HG02840 (cell line): ENCODE measurements around the gene KCNS1.

Source experiments
- ATAC-seq: cut with Tn5 transposase; IDR thresholded peaks from one replicate; pipeline ENCODE4 v1.9.1; 2021; ENCODE audit warnings: mild to moderate bottlenecking, moderate library complexity, moderate number of reproducible peaks; ENCODE audit not compliant: unreplicated experiment, low FRiP score

The KCNS1 gene

DNA sequence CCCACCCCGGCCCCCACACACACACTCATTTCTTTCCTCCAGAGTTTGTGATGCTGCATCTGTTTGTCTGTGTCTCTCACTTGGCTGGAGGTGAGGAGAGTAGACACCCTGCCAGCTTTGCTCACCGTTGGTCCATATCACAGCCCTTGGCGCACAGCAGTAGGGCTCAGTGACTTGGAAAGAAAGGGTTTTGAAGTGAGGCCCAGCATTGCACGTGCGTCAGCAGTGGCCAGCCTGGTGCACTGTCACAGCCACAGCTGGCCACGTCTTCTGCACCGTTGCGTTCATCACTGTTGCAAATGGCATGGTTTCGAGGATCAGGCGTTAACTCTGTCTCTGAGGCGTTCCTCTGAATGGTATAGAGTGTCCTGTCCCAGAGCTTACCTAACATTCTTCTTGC, 10.4 kb upstream of the KCNS1 start:
- no peak for ATAC-seq

DNA sequence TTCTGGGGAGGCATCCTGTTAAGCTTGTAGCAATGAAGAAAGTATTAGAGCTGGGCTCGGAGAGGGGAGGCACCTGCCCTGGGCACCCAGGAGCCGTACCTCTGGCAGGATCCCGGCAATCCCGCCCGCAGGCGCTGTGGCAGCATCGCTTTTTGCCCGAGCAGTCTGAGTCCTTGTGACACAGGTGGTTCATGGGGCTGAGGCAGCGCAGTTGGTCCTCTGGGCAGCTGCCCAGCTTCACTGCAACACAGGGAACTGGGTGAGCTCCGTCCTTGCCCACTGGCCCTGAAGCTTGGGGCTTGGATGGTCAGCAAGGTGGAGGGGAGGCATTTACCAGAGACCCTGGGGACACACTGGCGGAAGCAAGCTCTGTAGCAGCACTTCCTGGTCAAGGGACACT, 9.4 kb upstream of the KCNS1 start:
- ATAC-seq = no peak

DNA sequence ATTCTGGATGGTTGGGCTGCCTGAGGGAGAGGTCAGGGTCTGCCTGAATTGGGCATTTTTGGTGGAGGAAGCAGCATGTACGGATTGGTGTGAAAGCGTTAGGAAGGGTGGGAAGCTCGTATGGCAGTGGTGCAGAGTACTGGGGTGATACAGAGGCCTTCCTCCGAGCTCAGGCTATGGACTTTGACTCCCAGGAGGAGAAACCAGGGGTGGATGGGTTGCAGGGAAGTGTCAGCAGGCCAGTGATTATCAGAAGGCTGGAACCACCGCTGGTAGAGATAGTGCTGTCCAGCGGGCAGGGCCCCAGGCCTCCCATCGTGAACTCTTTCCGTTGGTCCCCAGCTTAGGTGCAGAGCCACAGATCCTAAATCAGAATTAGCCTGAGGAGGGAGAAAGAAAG, 8.7 kb upstream of the KCNS1 start:
- no peak for ATAC-seq

DNA sequence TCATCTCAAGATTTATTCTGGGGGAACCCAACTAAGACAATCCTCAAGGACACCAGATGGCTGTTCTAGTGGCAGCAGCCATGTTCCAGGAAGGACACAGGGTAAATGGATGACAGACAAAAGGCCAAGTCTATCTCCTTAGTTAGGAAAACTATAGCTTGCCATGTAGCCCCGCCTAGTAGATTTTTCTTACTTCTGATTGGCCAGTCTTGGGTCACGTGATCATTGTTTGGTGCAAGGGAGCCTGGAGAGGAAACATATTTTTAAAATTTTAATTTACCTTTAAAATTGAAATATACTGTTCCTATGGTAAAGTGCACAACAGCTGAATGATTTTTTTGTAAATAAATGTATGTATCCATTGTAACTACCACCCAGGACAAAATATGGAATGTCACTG, 4.4 kb upstream of the KCNS1 start:
- no peak for ATAC-seq

DNA sequence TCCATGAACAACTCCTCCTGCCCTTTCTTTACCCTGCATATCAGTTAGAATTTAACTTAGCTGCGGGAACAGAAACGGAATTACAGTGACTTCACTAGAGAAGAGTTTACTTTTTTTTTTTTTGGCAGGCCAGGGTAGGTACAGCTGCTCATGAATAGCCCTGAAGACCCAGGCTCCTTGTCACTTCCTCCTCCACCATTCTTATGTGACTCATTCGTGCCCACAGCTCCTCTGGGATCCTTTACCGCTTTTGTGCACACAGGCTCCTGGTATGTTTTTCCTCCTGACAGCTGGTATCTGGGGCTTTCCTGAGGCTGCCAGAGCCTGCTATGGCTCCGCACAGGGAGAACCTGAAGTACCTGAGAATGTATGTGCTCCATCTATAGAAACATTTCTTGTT, 3.9 kb upstream of the KCNS1 start:
- ATAC-seq = no peak

DNA sequence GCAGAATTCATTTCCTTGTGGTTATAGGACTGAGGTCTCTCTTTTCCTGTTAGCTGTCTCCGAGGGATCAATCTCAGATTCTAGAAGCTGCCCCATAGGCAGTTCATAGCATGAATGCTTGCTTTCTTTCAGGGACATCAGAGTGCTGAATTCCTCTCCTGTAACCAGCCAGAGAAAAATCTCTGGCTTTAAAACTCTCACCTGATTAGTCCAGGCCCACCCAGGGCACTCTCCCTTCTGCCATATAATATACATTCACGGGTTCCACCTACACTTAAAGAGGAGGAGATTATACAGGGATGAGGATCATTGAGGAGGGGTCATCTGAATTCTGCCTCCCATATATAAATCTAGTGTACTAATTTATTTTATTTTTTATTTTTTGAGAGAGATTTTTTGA, 2.1 kb upstream of the KCNS1 start:
- ATAC-seq = no peak

DNA sequence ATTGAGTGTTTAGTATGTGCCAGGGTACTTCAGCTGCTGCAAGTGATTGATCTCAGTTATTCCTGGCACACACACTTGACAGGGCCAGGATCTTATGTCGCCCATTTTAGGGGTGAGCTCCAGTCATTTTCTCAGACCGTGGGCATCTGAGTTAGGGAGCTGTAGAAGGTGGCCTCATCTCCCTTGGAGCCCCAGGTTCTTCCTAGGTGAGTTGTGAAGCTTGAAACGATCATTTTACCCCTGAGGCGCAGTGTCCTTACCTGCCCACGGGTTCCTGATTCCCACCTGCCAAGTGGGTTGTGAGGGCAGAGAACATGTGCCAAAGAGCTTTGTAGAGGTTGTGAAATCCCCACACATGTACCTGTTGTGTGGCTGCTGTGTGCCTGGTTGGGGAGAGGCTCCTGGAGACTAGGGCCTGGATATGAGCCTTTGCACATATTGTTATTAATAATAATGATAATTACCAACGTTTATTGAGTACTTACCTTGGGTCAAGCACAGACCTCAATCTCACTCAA, 465 bp upstream of the KCNS1 start:
- no peak for ATAC-seq

DNA sequence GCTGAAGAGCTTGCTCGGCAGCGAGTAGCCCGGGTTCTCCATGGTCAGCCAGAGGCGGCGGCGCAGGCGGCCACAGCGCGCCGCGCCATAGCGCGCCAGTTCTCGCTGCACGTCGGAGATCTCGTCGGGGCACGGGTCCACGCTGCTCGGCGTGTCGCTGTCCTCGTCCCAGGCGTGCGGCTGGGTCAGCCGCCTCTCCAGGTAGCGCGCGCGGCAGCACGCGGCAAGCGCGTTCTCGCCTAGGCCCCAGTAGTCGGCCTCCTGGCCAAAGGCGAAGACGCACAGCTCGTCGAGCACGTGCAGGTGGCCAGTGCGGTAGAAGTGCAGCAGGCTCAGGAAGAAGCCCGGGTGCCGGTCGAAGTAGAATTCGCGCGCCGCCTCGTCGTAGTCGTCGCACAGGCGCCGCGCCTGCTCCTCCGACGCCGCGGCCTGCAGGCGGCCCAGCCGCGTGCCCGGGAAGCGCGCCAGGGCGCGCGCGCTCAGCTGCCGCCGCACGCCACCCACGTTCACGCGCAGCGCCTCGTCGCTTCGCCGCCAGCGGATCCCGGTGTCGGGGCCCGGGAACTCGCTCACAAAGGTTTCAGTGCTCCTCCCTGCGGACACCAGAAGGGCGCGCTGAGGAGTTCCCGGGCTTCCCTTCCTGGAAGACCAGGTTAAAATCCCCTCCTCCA, 2.7 kb downstream of the KCNS1 start:
- no peak for ATAC-seq

DNA sequence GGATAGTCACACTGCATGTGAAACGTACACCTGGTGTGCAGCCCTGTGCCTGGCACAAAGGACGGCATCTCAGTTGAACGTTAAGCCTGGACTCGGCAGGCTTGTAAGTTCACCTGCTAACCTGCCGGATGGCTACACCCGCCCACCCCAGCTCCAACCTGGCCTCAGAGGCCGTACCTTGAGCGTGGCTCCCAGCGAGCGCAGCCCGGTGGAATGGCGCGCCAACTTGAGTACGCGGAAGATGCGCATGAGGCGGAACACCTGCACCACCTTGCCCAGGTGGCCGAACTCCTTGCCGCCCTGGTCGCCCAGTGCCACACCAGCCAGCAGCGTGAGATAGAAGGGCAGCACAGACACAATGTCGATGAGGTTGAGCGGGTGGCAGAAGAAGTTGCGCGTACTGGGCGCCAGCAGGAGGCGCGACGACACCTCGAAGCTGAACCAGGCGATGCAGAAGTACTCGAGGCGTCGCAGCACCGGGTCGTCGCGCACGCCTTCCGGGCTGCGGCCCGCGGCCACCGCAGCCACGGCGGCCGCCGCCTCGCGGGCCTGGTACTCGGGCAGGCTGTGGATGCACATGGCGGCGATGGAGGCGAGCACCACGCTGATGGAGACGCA, 3.3 kb downstream of the KCNS1 start:
- ATAC-seq = no peak

DNA sequence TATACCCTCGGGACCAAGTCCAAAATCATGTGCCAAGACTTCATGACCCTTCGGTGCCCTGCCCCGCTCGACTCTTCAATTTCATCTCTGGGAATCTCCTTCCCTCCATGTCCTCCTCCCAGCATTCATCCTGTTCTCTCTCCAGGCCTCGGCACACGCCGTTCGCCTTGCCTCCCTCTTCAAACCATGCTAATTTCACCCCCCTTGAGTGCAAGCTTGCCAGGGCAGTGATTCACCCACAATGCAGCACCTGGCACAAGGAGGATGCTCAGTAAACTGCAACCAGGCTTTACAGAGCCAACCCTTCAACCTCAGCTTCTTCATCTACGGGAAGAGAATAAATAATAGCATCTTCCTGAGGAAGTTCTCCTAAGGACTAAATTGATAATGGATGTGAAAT, 4.1 kb downstream of the KCNS1 start:
- no peak for ATAC-seq

DNA sequence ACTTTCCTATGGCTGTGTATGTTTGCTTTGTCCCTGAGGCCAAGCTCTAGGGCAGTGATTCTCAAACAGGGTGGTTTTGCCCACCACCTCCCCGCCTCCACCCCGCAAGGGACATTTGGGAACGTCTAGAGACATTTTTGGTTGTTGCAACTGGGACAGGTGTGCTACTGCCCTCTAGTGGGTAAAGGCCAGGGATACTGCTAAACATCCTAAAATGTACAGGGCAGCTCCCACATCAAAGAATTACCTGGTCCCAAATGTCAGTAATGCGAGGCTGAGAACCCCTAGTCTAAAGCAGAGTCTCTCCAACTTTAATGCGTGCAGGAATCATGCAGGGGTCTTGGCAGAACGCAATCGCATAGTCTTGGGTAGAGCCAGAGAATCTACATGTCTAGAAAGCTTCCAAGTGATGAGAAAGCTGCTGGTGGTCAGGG, 5.1 kb downstream of the KCNS1 start:
- no peak for ATAC-seq

DNA sequence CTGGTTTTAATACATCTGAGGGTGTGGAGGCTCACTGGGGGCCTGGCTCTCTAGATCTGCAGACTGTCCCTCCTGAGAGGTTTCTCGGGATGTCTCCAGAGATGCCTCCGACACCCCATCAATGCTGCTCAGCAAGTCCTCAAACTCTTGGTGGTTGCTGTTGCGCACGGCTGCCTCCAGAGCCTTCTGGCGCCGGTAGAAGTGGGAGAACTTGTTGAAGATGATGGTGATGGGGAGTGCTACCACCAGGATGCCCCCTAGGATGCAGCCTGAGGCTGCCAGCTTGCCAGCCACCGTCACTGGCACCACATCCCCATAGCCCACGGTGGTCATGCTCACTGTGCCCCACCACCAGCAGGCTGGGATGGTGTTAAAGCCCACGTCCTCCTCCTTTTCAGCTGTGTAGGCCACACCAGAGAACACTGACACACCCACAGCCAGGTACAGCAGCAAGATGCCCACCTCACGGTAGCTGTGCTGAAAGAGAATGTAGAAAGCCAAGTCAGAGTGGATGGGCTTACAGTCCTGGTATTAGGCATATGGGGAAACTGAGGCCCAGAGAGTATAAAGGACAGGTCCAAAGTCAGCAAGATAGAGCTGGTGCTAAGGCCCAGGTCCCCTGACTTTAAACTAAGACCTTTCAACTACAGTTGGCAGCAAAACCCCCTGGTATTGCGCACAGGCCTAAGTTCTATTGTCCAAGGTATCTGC, 5.9 kb downstream of the KCNS1 start:
- no peak for ATAC-seq

DNA sequence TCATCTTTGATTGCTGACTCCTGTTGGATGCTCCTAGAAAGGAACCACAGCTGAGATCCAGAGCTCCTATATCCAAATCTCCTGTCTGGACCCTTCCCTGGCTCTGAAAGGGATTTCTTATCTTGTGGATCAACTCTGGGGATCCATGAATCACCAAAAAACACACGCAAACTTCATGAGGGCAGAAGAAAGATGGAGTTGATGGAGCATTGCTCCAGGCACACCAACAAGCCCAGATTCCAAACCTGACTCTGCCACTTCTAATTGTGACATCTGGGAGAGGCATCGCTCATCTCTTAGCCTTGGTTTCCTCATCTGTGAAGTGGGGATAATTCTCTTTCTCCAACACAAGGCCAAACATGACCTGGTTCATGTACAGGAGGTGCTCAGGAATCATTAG, 6.7 kb downstream of the KCNS1 start:
- no peak for ATAC-seq

DNA sequence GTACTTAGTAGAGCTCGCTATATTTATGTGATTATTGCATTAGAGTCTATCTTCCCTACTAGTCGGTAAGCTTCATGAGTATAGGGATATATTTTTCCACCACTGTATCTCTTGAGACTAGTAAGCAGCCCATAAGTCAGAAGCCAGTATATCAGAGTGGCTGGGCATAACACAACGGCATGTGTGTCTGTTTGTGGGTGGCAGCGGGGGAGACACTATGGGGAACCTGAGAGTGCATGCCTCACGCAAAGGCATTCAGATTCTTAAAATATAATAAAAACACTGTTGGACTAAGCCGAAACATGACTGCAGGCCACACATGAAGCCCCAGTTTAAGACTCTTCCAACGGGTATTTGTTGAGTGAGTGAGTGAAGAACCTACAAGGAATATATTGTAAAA, 8.0 kb downstream of the KCNS1 start:
- ATAC-seq = no peak

DNA sequence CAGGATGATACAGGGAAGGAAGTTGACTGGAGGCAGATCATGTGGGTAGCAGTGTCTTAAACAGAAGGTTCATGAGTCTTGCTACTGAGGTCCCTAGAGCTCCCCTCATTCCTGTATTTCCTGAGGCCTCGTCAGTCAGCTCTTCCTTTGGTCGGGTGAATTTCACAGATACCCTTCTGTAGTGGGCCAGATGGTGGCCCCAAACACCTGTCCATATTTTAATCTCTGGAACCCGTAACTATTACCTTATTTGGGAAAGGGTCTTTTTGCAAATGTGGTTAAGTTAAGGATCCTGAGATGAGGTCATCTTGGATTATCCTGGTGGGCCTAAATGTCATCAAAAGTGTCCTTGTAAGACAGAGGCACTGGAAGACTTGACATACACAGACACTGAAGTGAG, 9.6 kb downstream of the KCNS1 start:
- no peak for ATAC-seq

DNA sequence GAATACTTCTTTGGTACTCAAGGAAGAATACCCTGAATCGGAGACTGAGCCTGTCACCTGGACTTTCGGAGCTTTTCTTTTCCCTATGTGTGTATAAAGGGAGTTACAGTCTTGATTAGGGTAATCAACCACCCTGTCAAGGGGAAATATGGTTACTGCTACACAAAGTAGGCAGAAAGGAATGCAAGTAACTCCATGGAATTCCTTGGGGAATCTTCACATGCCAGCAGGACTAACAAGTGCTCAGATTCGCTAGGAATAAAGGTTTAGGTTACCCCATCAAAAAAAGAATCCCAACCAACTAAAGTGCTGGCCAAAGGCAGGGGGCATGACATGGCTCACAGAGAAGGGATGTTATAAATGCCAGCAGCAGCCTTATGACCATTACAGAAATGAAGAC, 10.4 kb downstream of the KCNS1 start:
- no peak for ATAC-seq

DNA sequence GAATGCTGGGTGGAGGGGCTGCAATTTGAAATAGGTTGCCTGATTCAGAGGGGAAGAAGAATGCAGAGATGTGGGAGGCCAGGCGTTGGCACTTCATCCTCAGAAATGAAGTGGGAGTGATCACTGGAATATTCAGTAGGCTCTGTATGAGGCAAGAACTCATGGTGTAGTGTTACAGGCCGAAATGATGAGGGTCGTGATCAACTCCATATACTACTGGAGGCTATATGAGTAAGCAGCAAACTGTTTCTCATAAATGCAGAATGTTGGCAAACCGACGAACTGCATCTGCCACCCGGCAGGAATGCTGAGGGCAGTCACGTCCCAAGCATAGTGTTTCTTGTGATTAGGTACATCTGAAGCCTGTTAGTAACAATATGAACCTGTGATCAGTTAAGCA, 12.7 kb downstream of the KCNS1 start:
- no peak for ATAC-seq

DNA sequence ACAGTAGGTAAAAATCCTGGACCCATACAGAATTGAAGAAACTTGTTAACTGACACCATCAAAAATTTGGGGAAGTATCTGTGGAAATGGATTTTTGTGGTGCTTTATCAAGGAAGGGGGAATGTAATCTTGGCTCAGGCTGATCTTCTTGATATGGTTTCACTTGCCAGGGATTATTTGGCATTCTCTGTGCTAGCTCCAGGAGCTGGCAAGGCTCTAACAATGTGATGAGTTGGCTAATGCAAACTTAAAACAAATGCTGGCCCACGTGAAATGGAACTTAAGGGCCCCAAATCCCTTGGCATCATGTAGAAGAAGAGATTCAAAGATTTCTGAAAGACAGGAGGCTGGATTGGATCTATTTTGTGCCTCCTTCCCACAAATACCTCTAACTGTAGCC, 13.1 kb downstream of the KCNS1 start:
- ATAC-seq = no peak

DNA sequence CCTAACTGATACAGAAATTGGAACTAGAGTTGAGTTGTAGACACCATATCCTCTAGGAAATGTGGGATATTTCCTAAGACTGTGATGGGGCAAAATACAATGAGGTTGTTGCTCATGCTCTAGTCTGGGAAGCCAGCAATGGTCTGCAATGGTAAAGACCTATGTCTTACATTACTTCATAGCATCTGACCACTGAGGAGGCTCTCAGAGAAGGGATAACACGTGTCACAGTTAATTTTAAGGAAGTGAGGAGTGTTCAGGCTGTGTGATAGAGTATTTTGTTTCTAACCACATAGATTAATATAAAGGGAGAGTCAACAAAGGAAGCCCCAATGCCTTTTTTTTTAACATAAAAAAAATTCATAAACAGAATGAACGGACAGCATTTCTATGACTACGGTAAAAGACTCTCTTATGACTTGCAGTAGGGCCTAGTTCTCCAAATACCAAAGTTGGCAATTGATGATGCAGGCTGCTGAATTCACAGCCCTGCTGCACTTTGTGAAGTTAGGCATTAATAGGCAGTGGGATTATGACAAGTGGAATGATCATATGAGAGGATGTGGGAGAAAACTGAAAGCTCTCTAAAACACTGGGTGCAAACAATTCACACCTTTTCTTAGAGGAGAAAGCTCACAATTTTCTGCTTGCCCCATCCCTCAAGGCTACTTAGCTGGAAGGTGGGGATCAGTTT, 13.7 kb downstream of the KCNS1 start:
- no peak for ATAC-seq

DNA sequence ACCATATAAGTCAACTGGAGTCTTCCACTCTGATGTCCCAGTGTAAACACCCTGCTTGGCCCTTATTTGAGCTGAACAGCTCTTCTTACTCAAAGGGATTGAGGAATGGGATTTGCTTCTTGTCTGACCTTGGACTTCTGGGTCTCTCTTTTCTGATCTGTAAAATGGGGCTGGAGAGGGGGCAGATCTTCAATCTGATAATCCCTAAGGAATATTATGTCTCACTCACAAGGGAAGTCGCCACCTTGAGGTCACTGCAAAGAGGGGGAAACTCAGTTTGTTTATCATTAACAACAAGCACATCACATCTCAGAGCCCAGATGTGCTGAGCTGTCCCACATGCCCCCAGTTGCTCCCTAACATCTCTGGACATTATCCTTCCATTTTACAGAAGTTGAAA, 15.1 kb downstream of the KCNS1 start:
- no peak for ATAC-seq

DNA sequence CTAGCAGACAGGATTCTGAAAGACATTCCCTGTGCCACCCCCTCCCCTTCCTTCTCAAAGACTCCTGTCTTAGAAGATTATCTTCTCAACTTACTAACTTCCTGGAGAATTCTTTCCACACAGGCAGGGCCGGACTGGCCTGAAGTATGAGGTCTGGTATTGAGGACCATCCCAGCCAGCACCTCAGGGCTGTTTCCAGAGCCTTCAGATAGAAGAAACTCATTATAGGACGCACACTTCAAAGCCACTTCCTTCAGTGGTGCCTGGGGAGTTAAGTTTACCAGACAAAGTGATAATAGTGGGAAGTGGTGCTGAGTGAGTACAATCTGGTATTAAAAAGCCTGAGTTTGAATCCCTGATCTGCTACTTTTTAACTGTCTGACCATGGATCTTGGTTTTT, 15.6 kb downstream of the KCNS1 start:
- ATAC-seq = no peak
